ENCODE measurements around the gene NSD2. TPM values are rescaled to one million over a fixed set of nuclear protein-coding genes. Genes with fewer than 3 reads are reported as not detected.

The NSD2 gene
- total and polyA plus RNA-seq, 4 donors, result 5.1 to 71.5 (median 11.6) TPM

- TF ChIP-seq CTCF (IDR thresholded peaks at IDR 0.05; ENCODE audit: low read depth, low read length, missing input control), result no peak
- TF ChIP-seq REST (IDR thresholded peaks at IDR 0.05), result no peak
Measured at GRCh38 chr4:1971456-1972200, 100.4 kb downstream of the NSD2 start (continued).

- 97% methylated on average over 10 of the region's 10 CpGs for WGBS
- no peak for DNase-seq (ENCODE audit: low spot score)
Measured at GRCh38 chr4:1972414-1972813, 101.2 kb downstream of the NSD2 start.

More at GRCh38 chr4:1972414-1972813, 101.2 kb downstream of the NSD2 start:
- Histone ChIP-seq H3K4me3 (ENCODE audit: low read depth in 1 of 3, low read length in 3 of 3) (no peak overlapping the region), H3K4me1 (ENCODE audit: control insufficient read depth in 4 of 4, insufficient read depth in 4 of 4, low read length in 3 of 4) (no peaks in the 10 kb centered on the region), H3K36me3 (ENCODE audit: control insufficient read depth in 4 of 4, insufficient read depth in 3 of 4, low read depth in 1 of 4, low read length in 3 of 4) (peaks cover 8 to 35% (median 15%) of the 10 kb centered on the region in 4 donors), H3K27ac (ENCODE audit: low read depth in 1 of 2, low read length in 2 of 2) (no peak overlapping the region), H3K9me3 (ENCODE audit: control insufficient read depth in 4 of 4, low read length in 3 of 4) (no peaks in the 10 kb centered on the region), H3K9ac (ENCODE audit: low read depth in 1 of 2, low read length in 2 of 2) (no peak overlapping the region), H3K27me3 (ENCODE audit: control insufficient read depth in 4 of 4, insufficient read depth in 4 of 4, low read length in 3 of 4) (no peaks in the 10 kb centered on the region)
- TF ChIP-seq SP1 (IDR thresholded peaks at IDR 0.05) (no peak), HNF4A (conservative IDR thresholded peaks at IDR 0.05) (no peak), GABPA (IDR thresholded peaks at IDR 0.05 in 1 of 2, conservative IDR thresholded peaks at IDR 0.05 in 1 of 2) (no peak), REST (IDR thresholded peaks at IDR 0.05) (no peak), HNF4G (IDR thresholded peaks at IDR 0.05) (no peak), TAF1 (conservative IDR thresholded peaks at IDR 0.05) (no peak), ATF3 (IDR thresholded peaks at IDR 0.05) (no peak), RXRA (IDR thresholded peaks at IDR 0.05) (no peak), CTCF (IDR thresholded peaks at IDR 0.05; ENCODE audit: low read depth, low read length, missing input control) (no peak), YY1 (IDR thresholded peaks at IDR 0.05) (no peak), FOXA2 (IDR thresholded peaks at IDR 0.05) (no peak), FOXA1 (IDR thresholded peaks at IDR 0.05) (no peak), NR2F2 (IDR thresholded peaks at IDR 0.05) (no peak), MAX (IDR thresholded peaks at IDR 0.05) (no peak), ZBTB33 (IDR thresholded peaks at IDR 0.05) (no peak), EGR1 (IDR thresholded peaks at IDR 0.05; ENCODE audit: low read depth in 2 of 2) (no peak), RAD21 (IDR thresholded peaks at IDR 0.05) (no peak), JUND (IDR thresholded peaks at IDR 0.05) (no peak)

Measured in liver (tissue), 9 donors.